GM12878 (cell line): ENCODE data around the gene CIRBP. TPM values are rescaled to one million over a fixed set of nuclear protein-coding genes. Genes with fewer than 3 reads are reported as not detected.

ENCODE experiments used
- BCL11A ChIP-seq: IDR thresholded peaks from 2 replicates; pipeline ENCODE4 v1.6.1; 2011; ENCODE audit warnings: low read depth, low read length
- CEBPB ChIP-seq, 2 experiments: fragments of 150-350 bp in 1 of 2; IDR thresholded peaks; 2 replicates each; pipeline ENCODE4 v1.6.1; 2012 to 2014; ENCODE audit warnings: low read depth in 2 of 2, low read length in 2 of 2, borderline replicate concordance in 1 of 2, inconsistent platforms in 1 of 2
- CHD1 ChIP-seq: IDR thresholded peaks from 2 replicates; pipeline ENCODE4 v1.6.1; 2012; ENCODE audit warnings: low read depth, low read length, improper control_type of control experiment
- DPF2 ChIP-seq: fragments of 450-650 bp; IDR thresholded peaks from 2 replicates; pipeline ENCODE4 v1.6.1; 2017; ENCODE audit warnings: mild to moderate bottlenecking
- EGR1 ChIP-seq, 2 experiments: IDR thresholded peaks; 1 replicate in 1 of 2; 2 replicates in 1 of 2; pipeline ENCODE4 v1.6.1; 2011 to 2012; ENCODE audit warnings: low read depth in 2 of 2, low read length in 2 of 2, borderline replicate concordance in 1 of 2, mild to moderate bottlenecking in 1 of 2, moderate library complexity in 1 of 2
- ETV6 ChIP-seq, 2 experiments: fragments of 450-650 bp in 1 of 2; IDR thresholded peaks in 1 of 2; conservative IDR thresholded peaks in 1 of 2; 2 replicates each; pipeline ENCODE4 v1.6.1; 2014; ENCODE audit warnings: antibody characterized with exemption in 1 of 2, borderline replicate concordance in 1 of 2, low read depth in 1 of 2, mild to moderate bottlenecking in 1 of 2, moderate library complexity in 1 of 2
- JUNB ChIP-seq: IDR thresholded peaks from 2 replicates; pipeline ENCODE4 v1.6.1; 2016; ENCODE audit warnings: antibody characterized with exemption, mild to moderate bottlenecking
- JUND ChIP-seq: IDR thresholded peaks from 2 replicates; pipeline ENCODE4 v1.6.1; 2012; ENCODE audit warnings: low read depth, mild to moderate bottlenecking, low read length, improper control_type of control experiment, moderate library complexity
- NFYB ChIP-seq: IDR thresholded peaks from 2 replicates; pipeline ENCODE4 v1.6.1; 2011; ENCODE audit warnings: low read depth, mild to moderate bottlenecking, low read length, improper control_type of control experiment, moderate library complexity; ENCODE audit not compliant: insufficient read depth
- NR2F1 ChIP-seq: fragments of 450-650 bp; conservative IDR thresholded peaks from 2 replicates; pipeline ENCODE4 v1.6.1; 2017; ENCODE audit warnings: mild to moderate bottlenecking
- POLR2A ChIP-seq: IDR thresholded peaks from 2 replicates; pipeline ENCODE4 v1.6.1; 2011; ENCODE audit warnings: low read depth, mild to moderate bottlenecking, low read length
- POU2F2 ChIP-seq: IDR thresholded peaks from 3 replicates; pipeline ENCODE4 v1.6.1; 2011; ENCODE audit warnings: low read depth, mild to moderate bottlenecking, low read length, borderline replicate concordance
- SMAD1 ChIP-seq: fragments of 450-650 bp; IDR thresholded peaks from 2 replicates; pipeline ENCODE4 v1.6.1; 2018; ENCODE audit warnings: mild to moderate bottlenecking, low read depth; ENCODE audit not compliant: partially characterized antibody
- SMARCA5 ChIP-seq: fragments of 450-650 bp; IDR thresholded peaks from 2 replicates; pipeline ENCODE4 v1.6.1; 2017; ENCODE audit warnings: mild to moderate bottlenecking
- SMC3 ChIP-seq: IDR thresholded peaks from 2 replicates; pipeline ENCODE4 v1.6.1; 2011; ENCODE audit warnings: low read length, improper control_type of control experiment, borderline replicate concordance
- ZNF207 ChIP-seq: fragments of 450-650 bp; IDR thresholded peaks from 2 replicates; pipeline ENCODE4 v1.6.1; 2014; ENCODE audit warnings: antibody characterized with exemption, mild to moderate bottlenecking, borderline replicate concordance
- polyA plus RNA-seq, 11 experiments: library from polyadenylated mRNA; depleted of rRNA in 4 of 11; unstranded in 6 of 11; stranded (reverse) in 5 of 11; fragments of >200 nt; fragmentation: Nextera tagmentation in 4 of 11; fragmentation: Illumina TruSeq in 1 of 11; extraction: Ambion mirVana in 4 of 11; extraction: Trizol in 1 of 11; gene quantifications; 1 replicate in 1 of 11; 2 replicates in 10 of 11; pipeline versions ENCODE4 v1.2.1 to v1.2.3, GENCODE V29; 2011 to 2016; ENCODE audit warnings: inconsistent platforms in 2 of 11, missing spikeins in 2 of 11, low read depth in 1 of 11
- total RNA-seq, 4 experiments: library from RNA; depleted of rRNA in 3 of 4; stranded (reverse); fragments of >200 nt in 3 of 4; fragmentation: Illumina TruSeq in 1 of 4; extraction: Trizol in 1 of 4; gene quantifications; 2 replicates each; pipeline versions ENCODE4 v1.2.1 to v1.2.3, GENCODE V29; 2013 to 2021
- TF ChIP-seq, protein P1 (sequence below): fragments of 450-650 bp; IDR thresholded peaks from 2 replicates; pipeline ENCODE4 v1.6.1; 2017; ENCODE audit warnings: antibody characterized with exemption, mild to moderate bottlenecking, moderate library complexity
- TF ChIP-seq, protein P2 (sequence below): IDR thresholded peaks from 2 replicates; pipeline ENCODE4 v1.6.1; 2012; ENCODE audit warnings: mild to moderate bottlenecking, low read depth, low read length
- TF ChIP-seq, protein P3 (sequence below): IDR thresholded peaks from 2 replicates; pipeline ENCODE4 v1.6.1; 2012; ENCODE audit warnings: low read depth, low read length, improper control_type of control experiment

CIRBP gene
- total and polyA plus RNA-seq, 10 of the 15 experiments (the other 5 are each of a cell fraction or from before 2014, with no cell fraction given): 27.6 to 335 (median 229) TPM

DNA sequence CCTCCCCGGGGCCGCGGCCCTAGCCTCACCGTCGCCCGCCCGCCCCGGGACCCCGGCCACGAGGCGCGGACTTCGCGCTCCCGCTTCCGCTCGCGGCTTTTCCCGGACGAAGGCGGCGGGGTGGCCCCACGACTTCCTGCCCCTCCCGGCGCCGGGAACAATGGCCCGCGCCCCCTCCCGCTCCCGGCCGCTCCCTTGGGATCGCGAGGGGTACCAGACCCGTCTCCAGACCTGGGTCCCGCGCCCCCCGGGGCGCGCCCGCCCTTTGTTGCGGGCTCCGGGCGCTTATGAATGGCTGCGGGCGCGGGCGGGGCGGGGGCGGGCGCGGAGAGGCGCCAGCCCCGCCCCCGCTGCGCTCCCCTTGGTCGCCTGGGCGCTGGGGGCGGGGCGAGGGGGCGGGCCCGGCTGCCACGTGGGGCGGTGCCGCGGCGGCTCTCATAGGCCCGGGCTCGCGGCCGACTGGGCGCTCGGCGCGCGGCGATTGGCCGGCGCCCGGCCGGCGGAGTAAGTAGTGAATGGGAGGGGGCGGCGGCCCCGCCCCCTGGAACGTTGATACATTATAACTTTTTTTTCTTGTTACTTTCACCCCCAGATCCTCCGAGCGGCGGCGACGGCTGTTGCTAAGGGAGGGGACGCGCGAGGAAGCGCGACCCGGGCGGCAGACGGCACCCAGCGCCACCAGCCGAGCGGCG, 19.7 kb upstream of the CIRBP start (continued):
- TF ChIP-seq, protein P1, sequence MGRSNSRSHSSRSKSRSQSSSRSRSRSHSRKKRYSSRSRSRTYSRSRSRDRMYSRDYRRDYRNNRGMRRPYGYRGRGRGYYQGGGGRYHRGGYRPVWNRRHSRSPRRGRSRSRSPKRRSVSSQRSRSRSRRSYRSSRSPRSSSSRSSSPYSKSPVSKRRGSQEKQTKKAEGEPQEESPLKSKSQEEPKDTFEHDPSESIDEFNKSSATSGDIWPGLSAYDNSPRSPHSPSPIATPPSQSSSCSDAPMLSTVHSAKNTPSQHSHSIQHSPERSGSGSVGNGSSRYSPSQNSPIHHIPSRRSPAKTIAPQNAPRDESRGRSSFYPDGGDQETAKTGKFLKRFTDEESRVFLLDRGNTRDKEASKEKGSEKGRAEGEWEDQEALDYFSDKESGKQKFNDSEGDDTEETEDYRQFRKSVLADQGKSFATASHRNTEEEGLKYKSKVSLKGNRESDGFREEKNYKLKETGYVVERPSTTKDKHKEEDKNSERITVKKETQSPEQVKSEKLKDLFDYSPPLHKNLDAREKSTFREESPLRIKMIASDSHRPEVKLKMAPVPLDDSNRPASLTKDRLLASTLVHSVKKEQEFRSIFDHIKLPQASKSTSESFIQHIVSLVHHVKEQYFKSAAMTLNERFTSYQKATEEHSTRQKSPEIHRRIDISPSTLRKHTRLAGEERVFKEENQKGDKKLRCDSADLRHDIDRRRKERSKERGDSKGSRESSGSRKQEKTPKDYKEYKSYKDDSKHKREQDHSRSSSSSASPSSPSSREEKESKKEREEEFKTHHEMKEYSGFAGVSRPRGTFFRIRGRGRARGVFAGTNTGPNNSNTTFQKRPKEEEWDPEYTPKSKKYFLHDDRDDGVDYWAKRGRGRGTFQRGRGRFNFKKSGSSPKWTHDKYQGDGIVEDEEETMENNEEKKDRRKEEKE: no peak
- TF ChIP-seq SMC3: no peak
- TF ChIP-seq DPF2: 0 out of 2 replicates have a peak, but pooled peaks have one; percentile 29
- TF ChIP-seq, protein P2, sequence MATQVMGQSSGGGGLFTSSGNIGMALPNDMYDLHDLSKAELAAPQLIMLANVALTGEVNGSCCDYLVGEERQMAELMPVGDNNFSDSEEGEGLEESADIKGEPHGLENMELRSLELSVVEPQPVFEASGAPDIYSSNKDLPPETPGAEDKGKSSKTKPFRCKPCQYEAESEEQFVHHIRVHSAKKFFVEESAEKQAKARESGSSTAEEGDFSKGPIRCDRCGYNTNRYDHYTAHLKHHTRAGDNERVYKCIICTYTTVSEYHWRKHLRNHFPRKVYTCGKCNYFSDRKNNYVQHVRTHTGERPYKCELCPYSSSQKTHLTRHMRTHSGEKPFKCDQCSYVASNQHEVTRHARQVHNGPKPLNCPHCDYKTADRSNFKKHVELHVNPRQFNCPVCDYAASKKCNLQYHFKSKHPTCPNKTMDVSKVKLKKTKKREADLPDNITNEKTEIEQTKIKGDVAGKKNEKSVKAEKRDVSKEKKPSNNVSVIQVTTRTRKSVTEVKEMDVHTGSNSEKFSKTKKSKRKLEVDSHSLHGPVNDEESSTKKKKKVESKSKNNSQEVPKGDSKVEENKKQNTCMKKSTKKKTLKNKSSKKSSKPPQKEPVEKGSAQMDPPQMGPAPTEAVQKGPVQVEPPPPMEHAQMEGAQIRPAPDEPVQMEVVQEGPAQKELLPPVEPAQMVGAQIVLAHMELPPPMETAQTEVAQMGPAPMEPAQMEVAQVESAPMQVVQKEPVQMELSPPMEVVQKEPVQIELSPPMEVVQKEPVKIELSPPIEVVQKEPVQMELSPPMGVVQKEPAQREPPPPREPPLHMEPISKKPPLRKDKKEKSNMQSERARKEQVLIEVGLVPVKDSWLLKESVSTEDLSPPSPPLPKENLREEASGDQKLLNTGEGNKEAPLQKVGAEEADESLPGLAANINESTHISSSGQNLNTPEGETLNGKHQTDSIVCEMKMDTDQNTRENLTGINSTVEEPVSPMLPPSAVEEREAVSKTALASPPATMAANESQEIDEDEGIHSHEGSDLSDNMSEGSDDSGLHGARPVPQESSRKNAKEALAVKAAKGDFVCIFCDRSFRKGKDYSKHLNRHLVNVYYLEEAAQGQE: 0 out of 2 replicates have a peak, but pooled peaks have one; percentile 9
- TF ChIP-seq ZNF207: no peak
- TF ChIP-seq POLR2A: peak; percentile 90
- no peak for TF ChIP-seq JUND
- TF ChIP-seq NFYB: peak; percentile 83
- no peak for TF ChIP-seq CHD1
- no peak for TF ChIP-seq BCL11A
- no peak for TF ChIP-seq ETV6 (conservative IDR thresholded peaks at IDR 0.05 in 1 of 2, IDR thresholded peaks at IDR 0.05 in 1 of 2; ENCODE audit: borderline replicate concordance in 1 of 2, low read depth in 1 of 2)
- TF ChIP-seq JUNB: no peak
- TF ChIP-seq EGR1 (IDR thresholded peaks at IDR 0.05; ENCODE audit: borderline replicate concordance in 1 of 2, low read depth in 2 of 2, low read length in 2 of 2): peak in 1 of 2 experiments; percentile 90; a peak in 2 of 3 replicates
- TF ChIP-seq CEBPB (IDR thresholded peaks at IDR 0.05; ENCODE audit: borderline replicate concordance in 1 of 2, low read depth in 2 of 2, low read length in 2 of 2): no peak
- TF ChIP-seq POU2F2: peak; percentile 78; the same call in 2 of the 3 replicates
- TF ChIP-seq, protein P3, sequence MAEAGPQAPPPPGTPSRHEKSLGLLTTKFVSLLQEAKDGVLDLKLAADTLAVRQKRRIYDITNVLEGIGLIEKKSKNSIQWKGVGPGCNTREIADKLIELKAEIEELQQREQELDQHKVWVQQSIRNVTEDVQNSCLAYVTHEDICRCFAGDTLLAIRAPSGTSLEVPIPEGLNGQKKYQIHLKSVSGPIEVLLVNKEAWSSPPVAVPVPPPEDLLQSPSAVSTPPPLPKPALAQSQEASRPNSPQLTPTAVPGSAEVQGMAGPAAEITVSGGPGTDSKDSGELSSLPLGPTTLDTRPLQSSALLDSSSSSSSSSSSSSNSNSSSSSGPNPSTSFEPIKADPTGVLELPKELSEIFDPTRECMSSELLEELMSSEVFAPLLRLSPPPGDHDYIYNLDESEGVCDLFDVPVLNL: no peak
- 0 out of 2 replicates have a peak, but pooled peaks have one; percentile 10 for TF ChIP-seq NR2F1
- no peak for TF ChIP-seq SMAD1
- TF ChIP-seq SMARCA5: 0 out of 2 replicates have a peak, but pooled peaks have one; percentile 10
